Activated CD4-positive, CD25-positive, alpha-beta regulatory T cell (primary cell): Measurements from ENCODE around the gene CXorf65.

Experiments
- DNase-seq, 4 experiments: peaks; one replicate each; lab custom pipeline; 2025; lab: John Stamatoyannopoulos, UW

The CXorf65 gene

GRCh38 chrX:71107245-71107644, 705 bp upstream of the CXorf65 start:
- DNase-seq = no peak

- no peak for DNase-seq
Measured at GRCh38 chrX:71105628-71106027, 912 bp downstream of the CXorf65 start.

GRCh38 chrX:71103110-71103983, 3.2 kb downstream of the CXorf65 start:
- peak in 3 of 4 experiments; percentile 5 to 34 (median 8) for DNase-seq

DNA sequence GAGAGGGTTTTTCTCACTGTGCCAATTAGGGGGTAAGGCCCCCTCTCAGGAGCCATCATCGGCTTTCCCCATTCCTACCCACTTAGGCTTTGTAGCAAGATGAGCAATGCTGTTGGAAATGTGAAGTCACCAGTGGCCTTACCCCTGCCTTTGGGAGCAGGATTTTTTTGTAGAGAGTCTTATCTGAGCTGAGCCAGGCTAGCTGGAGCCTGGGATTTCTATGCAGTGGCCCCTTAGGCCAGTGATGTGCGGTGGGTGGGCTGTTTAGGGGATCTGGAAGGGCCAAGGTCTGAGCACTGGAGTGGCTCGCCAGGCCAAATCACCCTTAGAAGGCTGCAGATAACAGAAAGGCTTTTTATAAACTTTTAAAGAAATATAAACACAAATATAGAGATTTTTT, 4.2 kb downstream of the CXorf65 start:
- no peak for DNase-seq

DNA sequence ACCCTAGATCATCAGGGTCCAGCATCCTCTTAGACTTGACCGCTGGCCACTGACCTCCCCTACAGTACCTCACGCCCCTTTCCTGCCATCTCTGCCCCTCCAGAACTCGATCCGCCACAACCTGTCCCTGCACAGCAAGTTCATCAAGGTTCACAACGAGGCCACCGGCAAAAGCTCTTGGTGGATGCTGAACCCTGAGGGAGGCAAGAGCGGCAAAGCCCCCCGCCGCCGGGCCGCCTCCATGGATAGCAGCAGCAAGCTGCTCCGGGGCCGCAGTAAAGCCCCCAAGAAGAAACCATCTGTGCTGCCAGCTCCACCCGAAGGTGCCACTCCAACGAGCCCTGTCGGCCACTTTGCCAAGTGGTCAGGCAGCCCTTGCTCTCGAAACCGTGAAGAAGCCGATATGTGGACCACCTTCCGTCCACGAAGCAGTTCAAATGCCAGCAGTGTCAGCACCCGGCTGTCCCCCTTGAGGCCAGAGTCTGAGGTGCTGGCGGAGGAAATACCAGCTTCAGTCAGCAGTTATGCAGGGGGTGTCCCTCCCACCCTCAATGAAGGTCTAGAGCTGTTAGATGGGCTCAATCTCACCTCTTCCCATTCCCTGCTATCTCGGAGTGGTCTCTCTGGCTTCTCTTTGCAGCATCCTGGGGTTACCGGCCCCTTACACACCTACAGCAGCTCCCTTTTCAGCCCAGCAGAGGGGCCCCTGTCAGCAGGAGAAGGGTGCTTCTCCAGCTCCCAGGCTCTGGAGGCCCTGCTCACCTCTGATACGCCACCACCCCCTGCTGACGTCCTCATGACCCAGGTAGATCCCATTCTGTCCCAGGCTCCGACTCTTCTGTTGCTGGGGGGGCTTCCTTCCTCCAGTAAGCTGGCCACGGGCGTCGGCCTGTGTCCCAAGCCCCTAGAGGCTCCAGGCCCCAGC, 5.7 kb downstream of the CXorf65 start:
- no peak for DNase-seq

DNA sequence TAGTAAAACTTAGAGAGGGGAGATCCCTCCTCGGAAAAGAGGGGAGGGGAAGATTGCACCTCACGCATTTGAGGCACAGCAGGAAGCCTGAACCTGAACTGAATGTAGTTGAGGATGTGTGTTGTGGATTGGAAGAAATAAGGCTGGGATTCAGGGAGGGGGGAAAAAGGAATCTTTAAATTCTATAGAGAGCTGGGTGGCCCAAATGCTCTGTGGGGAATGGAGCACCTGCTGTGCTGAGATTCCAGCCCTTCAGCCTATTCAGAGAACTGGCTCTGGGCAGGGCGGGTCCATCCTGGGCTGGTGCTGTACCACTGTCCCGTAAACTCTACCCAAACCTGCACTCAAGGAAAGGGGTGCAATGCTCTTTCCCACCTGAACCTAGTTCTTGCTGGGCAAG, 6.8 kb downstream of the CXorf65 start:
- no peak for DNase-seq

DNA sequence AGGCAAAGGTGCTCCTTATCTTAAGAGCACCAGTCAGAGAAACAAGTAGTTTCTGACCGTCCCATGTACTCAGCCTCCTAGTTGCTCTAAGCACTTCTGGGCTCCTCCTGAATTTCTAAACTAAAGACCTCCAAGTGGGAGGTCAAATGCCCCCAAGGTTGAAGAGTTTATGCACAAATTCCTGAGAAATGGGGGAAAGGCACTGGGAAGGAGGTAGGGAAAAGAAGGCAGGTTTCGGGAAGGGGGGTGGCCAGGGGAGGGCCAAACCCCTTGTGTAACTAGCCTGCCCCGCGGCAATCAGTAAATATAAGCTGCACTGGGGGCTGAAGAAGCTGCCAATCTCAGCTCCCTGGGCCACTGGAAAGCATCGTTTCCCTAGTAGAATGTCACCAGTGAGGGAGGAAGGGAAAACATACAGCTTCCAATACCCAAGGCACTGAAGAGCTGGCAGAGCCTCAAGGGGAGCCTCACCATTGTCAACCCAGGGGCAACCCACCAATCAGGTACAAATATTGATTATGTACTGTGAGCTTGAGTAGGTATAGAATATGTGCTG, 7.5 kb downstream of the CXorf65 start:
- DNase-seq = no peak

DNA sequence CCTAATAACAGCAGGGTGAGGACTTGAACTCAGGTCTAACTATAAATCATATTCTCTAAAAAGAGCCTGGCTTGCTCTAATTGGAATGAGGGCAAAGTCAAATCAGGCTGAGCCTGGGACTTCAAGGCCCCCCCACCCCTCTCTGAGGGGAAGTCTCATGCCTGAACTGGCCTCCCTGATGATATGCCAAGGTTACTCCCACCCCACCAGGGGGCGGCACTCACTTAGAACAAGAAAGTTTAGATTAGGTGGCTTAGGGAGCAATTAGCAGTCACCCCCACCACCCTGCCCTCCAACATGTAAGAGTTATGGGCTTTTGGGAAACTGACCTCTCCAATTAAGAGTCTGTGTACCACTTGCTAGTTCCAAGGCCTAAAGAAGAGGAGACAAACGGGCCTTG, 8.2 kb downstream of the CXorf65 start:
- DNase-seq = peak; percentile 34 to 68 (median 56)

- DNase-seq = no peak
Measured at GRCh38 chrX:71096760-71097032, 9.8 kb downstream of the CXorf65 start.

GRCh38 chrX:71095981-71096759, 10.4 kb downstream of the CXorf65 start:
- peak in 1 of 4 experiments; percentile 51 for DNase-seq

DNA sequence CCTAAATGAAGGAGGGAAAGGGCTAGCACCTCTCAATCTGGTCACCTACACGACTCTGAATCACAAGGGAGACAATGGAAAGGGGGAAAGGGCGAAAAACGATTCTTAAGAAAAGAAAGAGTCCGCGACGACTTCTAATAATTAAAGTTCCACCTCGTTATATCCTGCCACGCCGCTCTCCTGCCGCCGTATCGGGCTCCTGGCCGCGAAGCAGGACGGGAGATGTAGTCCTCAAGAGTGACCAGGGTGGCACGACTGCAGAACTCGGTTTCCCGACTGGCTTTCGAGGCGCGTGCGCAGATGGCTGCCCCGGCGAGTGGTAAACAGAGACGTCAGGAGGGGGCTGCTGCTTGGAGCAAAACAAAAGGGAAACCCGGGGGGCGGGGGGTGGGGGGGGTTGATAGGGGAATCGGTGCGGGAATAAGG, 11.0 kb downstream of the CXorf65 start, which contains the start of gene FOXO4:
TSS of gene FOXO4 (plus strand) at position 297 of the 426 bp plus-strand sequence. CDS start 678 bp downstream, outside the sequence.
- DNase-seq = peak; percentile 56 to 72 (median 68)

- no peak for DNase-seq
Measured at GRCh38 chrX:71095033-71095432, 11.5 kb downstream of the CXorf65 start.

GRCh38 chrX:71091263-71091662, 15.3 kb downstream of the CXorf65 start:
- no peak for DNase-seq

DNA sequence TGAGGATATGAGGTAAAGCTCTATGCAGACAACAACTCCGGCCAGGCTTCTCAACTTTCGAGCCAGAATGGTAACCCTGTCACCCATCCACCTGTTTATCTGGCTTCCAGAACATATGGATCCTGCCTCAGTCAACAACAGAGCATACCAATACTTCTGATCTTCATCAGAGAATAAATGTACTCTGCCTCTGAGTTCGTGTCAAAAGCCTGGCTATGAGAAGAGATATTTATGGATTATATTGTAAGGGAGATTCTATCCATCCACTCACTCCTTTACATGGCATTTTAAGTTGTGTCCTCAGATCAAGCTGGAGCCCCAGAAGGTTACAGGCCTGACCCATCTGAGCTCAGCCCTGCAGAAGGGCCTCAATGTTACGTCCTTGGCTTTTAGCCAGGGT, 20.6 kb downstream of the CXorf65 start:
- no peak for DNase-seq

GRCh38 chrX:71082822-71083221, 23.7 kb downstream of the CXorf65 start:
- no peak for DNase-seq

DNA sequence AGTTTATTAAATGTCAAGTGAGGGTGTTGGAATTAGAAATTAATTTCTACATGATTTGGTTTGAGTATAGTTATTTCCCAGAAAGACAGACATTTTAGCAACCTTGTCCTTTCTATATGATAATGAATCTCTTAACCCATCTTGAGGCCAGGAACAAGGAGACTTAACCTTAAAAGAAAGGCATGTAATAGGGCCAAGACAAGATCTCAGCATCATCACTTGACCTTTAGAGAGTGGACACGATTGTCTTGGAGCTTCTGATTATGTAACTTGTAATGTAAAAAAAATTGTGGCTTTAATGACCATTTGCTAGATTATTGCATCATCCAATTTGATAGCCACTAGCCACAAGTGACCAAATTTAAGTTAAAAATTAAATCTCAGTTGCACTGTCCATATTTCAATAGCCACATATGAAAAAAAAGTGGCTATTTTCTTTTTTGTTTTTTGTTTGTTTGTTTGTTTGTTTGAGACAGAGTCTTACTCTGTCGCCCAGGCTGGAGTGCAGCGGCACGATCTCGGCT, 24.4 kb downstream of the CXorf65 start:
- no peak for DNase-seq

DNA sequence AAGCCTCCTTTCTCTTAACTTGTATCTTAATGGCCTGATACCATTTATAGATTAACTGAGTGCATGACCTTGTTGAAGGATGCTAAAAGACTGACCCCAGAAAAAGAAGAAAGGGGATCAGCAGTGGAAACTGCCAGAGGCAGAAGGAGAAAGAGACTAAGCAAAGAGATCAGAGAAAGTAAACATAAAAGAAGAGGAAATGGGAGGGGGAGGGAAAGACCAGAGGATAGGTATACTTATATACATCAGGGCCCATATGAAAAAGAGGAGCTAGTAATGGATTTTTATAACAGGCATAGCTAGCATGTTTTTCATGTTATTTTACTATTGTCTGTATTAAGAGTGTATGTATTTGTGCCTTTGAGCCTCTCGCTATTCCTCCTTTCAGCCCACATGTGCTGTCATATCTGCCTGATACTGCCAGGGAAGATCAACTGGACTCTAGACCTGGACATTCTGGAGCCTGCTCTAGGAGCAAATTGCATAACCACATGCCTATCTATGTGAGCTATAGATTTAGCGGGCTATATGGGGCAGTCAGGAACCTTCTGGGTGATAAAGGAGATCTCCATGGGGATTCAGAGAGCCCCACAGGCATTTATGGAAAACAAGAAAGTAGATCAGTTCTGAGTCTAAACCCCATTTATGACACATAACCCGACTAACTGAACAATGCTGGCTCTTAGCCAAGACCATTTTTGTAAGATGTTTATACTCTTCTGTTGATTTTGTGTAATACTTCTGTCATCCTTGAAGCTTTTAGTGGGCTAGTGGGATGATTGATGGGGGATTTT, 25.0 kb downstream of the CXorf65 start:
- DNase-seq = no peak

GRCh38 chrX:71070531-71070930, 36.0 kb downstream of the CXorf65 start:
- DNase-seq = no peak

- peak; percentile 54 to 77 (median 68) for DNase-seq
Measured at GRCh38 chrX:71068044-71068918, 38.3 kb downstream of the CXorf65 start, which contains the start of gene SNX12. SNX12 (minus strand) TSS chrX:71068334; CDS start chrX:71068306, 28 bp downstream.

GRCh38 chrX:71067712-71068043, 38.9 kb downstream of the CXorf65 start:
- DNase-seq = no peak
